Measurements from ENCODE around the gene GXYLT1.
"Not testable (repeated sequence)": the region's sequence is repeated elsewhere in the genome, so short reads cannot be mapped to it uniquely, and the experiment has no call there.

Gene GXYLT1

DNA sequence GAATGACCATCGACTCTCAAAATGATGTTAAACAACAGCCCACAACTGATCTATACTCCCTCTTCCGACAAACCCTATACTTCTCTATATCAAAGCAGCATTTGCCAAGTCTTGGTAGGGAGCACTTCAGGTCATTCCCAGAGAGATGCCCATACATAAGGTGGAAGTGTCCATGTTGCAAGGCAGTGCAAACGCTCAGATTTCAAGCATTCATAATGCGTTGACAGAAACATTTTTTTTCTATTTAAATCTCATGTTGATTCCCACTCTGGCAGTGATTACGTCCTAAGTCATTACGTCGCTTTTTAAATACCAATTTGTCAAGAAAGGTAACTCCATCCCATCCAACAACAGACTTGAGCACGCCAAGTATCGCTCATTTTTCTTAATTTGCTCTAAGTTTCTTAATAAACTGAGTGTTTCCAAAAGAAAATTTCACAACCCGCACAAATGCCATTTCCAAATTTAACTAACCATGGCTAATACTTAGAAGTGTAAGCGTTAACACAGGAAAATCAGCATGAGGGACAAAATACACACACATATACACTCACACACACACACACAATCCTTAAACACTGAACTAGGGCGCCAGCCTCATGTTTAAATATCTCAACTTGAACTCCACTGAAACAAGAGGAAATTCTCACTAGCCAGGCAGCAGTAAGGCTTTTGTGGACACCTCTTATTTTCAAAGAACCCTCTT, 1.1 kb downstream of the GXYLT1 start:
- DNase-seq (ENCODE audit: low read depth), result no peak

- DNase-seq (ENCODE audit: low read depth), result no peak
Measured at GRCh38 chr12:42141981-42142606, 2.6 kb downstream of the GXYLT1 start.

DNA sequence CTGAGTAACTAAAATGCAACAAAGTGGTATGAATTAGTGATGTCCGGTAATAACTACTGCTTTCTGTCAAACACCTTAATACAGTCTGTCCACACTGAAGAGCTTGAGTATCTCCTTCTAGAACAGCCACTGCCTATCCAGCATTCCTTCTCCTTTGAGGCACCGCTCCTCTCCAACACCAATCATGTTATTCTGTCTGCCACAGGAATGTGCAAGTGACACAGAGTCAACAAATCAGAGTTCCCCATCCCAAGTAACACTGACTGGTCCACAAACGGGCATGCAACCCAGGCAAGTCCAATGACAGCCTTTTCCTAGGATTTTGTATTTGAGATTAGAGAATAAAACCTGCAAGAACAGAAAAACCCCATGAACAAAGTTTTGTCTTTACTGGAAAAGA, 3.8 kb downstream of the GXYLT1 start:
- DNase-seq (ENCODE audit: low read depth), result no peak

DNA sequence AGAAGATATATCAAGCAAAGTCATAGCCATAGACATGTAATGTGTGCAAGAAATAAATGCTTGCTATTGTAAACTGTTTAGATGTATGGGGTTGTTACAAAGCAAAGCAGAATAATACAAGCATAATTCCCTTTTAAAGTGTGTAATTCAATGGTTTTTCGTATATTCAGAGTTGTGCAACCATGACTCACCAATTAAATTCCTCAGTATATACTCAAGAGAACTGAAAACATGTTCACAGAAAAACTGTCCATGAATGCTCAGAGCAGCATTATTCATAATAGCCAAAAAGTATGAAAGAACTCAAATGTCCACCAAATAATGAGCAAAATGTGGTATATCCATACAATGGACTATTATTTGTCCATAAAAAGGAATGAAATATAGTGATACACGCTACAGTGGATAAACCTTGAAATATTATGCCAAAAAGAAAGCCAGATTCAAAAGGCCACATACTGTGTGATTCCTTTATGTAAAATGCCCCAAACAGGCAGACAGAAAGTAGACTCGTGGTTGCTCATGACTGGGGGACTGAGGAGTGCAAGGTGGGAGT, 9.3 kb downstream of the GXYLT1 start:
- DNase-seq (ENCODE audit: low read depth), result no peak

DNA sequence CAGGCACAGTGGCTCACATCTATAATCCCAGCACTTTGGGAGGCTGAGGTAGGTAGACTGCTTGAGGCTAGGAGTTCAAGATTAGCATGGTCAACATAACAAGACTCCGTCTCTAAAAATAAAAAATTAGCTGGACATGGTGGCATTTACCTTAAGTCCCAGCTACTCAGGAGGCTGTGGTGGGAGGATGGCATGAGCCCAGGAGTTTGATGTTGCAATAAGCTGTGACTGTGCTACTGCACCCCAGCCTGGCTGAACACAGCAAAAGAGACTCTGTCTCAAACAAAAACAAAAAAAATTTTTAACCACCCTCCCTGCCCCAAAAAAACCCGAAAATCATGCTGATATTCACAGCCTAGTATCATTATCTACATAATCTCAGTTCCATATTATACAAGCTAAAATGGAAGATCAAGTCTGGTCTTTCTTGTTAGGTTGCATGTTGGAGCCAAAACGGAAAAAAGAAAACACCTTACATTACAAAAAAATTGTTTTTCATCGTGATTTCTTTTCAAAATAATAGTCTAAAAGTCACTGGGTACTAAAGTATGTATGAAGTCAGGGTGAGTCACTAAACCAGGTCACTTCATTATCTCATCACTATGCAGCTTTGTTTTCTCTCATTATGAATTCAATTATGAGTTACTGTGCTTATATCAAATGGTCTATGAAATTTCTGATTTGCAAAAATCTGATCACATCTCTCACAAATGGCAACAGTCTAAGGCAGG, 13.8 kb downstream of the GXYLT1 start:
- DNase-seq (ENCODE audit: low read depth), result no peak

DNA sequence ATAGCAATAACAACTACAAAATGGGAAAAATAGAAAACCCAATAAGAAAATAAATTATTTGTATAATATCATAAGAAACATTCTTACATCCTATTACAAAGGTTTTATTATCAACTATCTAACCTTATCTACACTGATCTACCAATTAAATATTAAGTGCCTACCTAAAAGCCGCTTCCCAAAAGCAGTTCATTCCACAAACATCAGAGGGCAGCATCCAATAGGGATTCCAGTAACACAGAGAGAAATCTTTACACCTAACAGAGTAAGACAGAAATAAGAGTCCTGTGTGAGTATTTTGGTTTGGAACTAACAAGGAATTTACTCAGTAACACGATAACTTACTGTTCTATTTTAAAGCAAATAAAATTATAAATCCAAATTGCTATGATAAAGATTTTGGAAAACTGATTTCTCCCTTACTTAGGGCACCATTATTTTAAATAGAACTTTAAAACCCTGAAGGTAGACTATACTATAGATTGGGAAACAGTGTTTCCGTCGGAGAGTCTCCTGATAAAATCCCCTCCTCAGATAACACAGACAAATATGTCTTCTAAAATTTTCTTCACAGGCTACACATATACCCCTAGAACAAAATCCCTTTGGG, 15.0 kb downstream of the GXYLT1 start:
- DNase-seq (ENCODE audit: low read depth), result no peak

GRCh38 chr12:42128888-42129287, 15.8 kb downstream of the GXYLT1 start:
- no peak for DNase-seq (ENCODE audit: low read depth)

DNA sequence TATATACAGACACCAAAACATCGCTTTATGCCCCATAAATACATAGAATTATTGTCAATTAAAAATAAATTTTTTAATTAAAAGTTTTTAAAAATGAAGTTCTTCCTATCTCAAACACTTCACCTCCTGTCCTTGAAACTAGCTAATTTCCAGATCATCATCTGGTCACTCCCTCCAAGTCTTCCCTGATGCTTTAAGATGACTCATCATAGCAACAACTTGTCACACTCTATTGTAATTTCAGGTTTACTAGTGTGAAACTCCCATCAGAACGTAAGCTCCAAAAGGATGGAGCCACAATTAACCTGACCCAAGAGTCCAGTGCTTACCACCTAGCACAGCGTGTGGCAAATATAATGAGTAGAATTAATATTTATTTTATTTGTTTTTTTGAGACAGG, 16.3 kb downstream of the GXYLT1 start:
- DNase-seq (ENCODE audit: low read depth), result no peak

GRCh38 chr12:42126963-42127362, 17.7 kb downstream of the GXYLT1 start:
- no peak for DNase-seq (ENCODE audit: low read depth)

DNA sequence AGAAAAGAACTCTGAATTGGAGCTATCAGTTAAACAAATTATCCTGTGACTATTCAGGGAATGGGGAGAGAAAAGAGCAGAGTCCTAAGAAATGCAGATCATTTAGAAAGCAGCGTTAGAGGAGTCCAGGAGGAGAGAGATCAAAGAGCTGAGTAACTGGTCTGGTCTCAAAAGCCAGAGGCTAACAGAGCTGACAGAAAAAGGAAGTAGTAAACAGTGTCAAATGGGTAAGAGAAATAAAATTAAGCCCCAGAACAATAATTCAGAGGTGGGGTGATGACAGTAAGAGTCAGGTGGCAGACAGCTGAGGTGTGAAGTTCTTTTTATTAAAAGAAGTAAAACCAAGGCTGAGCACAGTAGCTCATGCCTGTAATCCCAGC, 19.3 kb downstream of the GXYLT1 start:
- no peak for DNase-seq (ENCODE audit: low read depth)

DNA sequence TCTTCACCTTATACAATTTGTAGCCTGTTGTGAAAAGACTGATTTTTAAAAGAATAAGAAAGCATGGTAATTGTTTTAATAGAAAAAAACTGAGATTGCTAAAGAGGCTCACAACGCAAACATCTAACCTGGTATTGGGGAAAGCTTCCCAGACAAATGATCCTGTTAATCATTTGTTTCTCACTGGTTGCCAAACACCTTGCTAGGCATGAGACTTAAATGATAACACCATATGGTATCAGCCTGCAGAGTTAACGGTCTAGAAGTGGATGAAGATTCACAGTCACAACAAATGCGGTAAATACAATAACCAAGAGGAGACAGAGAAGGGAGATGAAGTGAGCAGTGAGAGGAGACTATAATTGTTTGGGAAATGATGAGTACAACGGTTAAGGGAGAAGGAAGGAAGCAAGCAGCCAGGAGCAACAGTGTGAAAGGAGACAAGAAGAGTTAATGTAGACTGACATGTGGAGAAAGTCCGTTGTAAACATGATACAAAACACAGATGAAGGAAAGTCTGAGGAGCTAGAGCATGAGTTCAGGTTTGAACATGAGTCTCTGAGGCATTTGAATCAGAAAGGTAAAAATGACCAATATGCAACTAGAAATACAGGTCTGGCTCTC, 19.8 kb downstream of the GXYLT1 start:
- no peak for DNase-seq (ENCODE audit: low read depth)

DNA sequence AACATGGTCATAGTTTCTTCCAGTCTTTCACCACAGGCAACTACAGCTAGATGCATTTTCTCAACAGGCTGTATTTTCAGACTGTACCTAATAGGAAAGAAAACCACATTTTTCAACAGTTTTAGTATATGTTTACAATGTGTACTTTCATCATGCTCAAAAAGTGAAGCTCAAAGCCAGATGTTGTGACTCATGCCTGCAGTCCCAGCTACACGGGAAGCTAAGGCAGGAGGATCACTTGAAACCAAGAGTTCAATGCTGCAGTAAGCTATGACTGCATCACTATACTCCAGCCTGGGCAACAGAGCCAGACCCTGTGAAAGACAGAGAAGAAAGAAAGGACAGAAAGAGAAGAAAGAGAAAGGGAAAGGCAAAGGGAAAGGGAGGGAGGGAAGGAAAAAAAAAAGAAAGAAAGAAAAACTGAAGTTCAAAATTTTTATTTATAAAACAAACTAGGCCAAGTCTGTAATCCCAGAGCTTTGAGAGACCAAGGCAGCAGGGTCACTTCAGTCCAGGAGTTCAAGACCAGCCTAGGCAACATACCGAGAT, 25.5 kb downstream of the GXYLT1 start:
- DNase-seq (ENCODE audit: low read depth), result peak; percentile 73

- DNase-seq (ENCODE audit: low read depth), result no peak
Measured at GRCh38 chr12:42118136-42118879, 26.4 kb downstream of the GXYLT1 start.

DNA sequence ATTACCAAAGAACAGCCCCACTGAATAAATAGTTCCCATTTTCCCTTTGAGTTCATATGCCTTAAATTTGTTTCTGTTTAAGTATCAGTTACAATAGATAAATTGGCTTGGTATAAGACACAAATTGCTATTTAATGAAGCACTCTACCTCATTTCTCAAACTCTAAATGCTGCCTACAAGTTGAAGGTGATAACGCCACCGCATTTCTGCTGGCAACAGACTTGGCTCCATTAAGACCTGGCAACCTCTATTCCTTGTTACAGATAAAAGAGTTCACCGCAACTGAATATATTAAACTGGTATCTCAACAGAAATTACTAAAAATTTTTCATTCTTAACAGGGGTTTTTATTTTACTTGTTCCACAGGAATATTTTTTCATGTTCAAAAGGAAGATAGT, 35.6 kb downstream of the GXYLT1 start:
- DNase-seq (ENCODE audit: low read depth), result no peak

DNA sequence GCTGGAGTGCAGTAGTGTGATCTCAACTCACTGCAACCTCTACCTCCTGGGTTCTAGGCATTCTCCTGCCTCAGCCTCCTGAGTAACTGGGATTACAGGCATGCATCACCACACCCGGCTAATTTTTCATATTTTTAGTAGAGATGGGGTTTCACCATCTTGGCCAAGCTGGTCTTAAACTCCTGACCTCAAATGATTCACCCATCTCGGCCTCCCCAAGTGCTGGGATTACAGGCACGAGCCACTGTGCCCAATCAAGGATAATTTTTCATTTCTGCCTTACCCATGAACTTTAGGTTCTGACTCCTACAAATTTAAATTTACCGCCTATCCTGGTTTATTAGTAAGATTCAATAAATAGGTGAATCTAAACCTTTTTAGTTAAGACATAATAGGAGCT, 37.9 kb downstream of the GXYLT1 start:
- not testable (repeated sequence) for DNase-seq (ENCODE audit: low read depth)

- DNase-seq (ENCODE audit: low read depth), result no peak
Measured at GRCh38 chr12:42104784-42105183, 39.9 kb downstream of the GXYLT1 start.

GRCh38 chr12:42104087-42104486, 40.6 kb downstream of the GXYLT1 start:
- no peak for DNase-seq (ENCODE audit: low read depth)

- DNase-seq (ENCODE audit: low read depth), result no peak
Measured at GRCh38 chr12:42103155-42103554, 41.5 kb downstream of the GXYLT1 start.

- DNase-seq (ENCODE audit: low read depth), result no peak
Measured at GRCh38 chr12:42102720-42103119, 42.0 kb downstream of the GXYLT1 start.

DNA sequence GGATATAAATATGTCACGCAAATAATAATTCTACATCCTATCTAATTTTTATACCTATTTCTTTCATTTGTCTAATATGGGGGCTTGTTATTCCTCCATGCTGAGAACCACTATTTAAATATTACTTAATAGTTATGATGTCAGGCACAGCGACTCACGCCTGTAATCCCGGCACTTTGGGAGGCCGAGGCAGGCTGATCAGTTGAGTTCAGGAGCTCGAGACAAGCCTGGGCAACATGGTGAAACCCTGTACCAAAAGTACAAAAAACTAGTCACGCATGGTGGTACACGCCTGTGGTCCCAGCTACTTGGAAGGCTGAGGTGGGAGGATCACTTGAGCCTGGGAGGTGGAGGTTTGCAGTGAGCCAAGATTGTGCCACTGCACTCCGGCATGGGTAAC, 45.2 kb downstream of the GXYLT1 start:
- DNase-seq (ENCODE audit: low read depth), result no peak

- DNase-seq (ENCODE audit: low read depth), result no peak
Measured at GRCh38 chr12:42097971-42098370, 46.7 kb downstream of the GXYLT1 start.
